GM23338 (cell line): Measurements from ENCODE around the gene CHCHD6. TPM values are rescaled to one million over a fixed set of nuclear protein-coding genes. Genes with fewer than 3 reads are reported as not detected.

Experiments
- ATAC-seq: fragments of 200-7000 bp; cut with Tn5 transposase; 3 replicates; pipeline ENCODE4 v1.9.1; 2020
- DNase-seq: peaks from one replicate; pipeline ENCODE4 v3.0.0-alpha.2; 2015; ENCODE audit warnings: low spot score
- H2AFZ ChIP-seq: fragments of 200-600 bp; sonication (generic); 2 replicates; pipeline ENCODE4 v1.8.0; 2016; ENCODE audit warnings: antibody characterized with exemption, mild to moderate bottlenecking, moderate library complexity
- H3F3A ChIP-seq: fragments of 200-600 bp; sonication (generic); replicated peaks from 2 replicates; pipeline ENCODE4 v1.8.0; 2017; ENCODE audit warnings: antibody characterized with exemption, mixed run types, low read depth
- H3K27ac ChIP-seq: fragments of 200-600 bp; sonication (generic); 2 replicates; pipeline ENCODE4 v1.6.1; 2016; ENCODE audit warnings: low read depth
- H3K27me3 ChIP-seq: fragments of 200-600 bp; sonication (generic); 2 replicates; pipeline ENCODE4 v1.8.0; 2016; ENCODE audit warnings: mild to moderate bottlenecking, mixed run types, moderate library complexity; ENCODE audit not compliant: insufficient read depth
- H3K36me3 ChIP-seq: fragments of 200-600 bp; sonication (generic); 2 replicates; pipeline ENCODE4 v1.8.0; 2016; ENCODE audit warnings: mild to moderate bottlenecking; ENCODE audit not compliant: insufficient read depth
- H3K4me1 ChIP-seq: fragments of 200-600 bp; sonication (generic); 2 replicates; pipeline ENCODE4 v1.8.0; 2016; ENCODE audit warnings: mild to moderate bottlenecking, moderate library complexity; ENCODE audit not compliant: insufficient read depth
- H3K4me2 ChIP-seq: fragments of 200-600 bp; sonication (generic); 2 replicates; pipeline ENCODE4 v1.7.1; 2017; ENCODE audit warnings: mixed run types
- H3K4me3 ChIP-seq: fragments of 200-600 bp; sonication (generic); 2 replicates; pipeline ENCODE4 v1.6.1; 2016; ENCODE audit warnings: mixed run types
- H3K79me2 ChIP-seq: fragments of 200-600 bp; sonication (generic); replicated peaks from 2 replicates; pipeline ENCODE4 v1.8.0; 2017; ENCODE audit warnings: mild to moderate bottlenecking; ENCODE audit not compliant: insufficient read depth
- H3K9me2 ChIP-seq: fragments of 200-600 bp; sonication (generic); 2 replicates; pipeline ENCODE4 v1.8.0; 2017; ENCODE audit not compliant: insufficient read depth
- H4K20me1 ChIP-seq: fragments of 200-600 bp; sonication (generic); replicated peaks from 2 replicates; pipeline ENCODE4 v1.8.0; 2017; ENCODE audit warnings: mild to moderate bottlenecking; ENCODE audit not compliant: insufficient read depth
- H3K27ac Mint-ChIP-seq: 2 replicates; pipeline ENCODE4 v1.8.0; 2020; ENCODE audit warnings: inconsistent platforms, mild to moderate bottlenecking, moderate library complexity, mixed read lengths
- H3K27me3 Mint-ChIP-seq: 3 replicates; pipeline ENCODE4 v1.8.0; 2022; ENCODE audit warnings: low read depth, mild to moderate bottlenecking, moderate library complexity, mixed read lengths, inconsistent platforms; ENCODE audit not compliant: insufficient read depth, poor library complexity
- H3K36me3 Mint-ChIP-seq: 3 replicates; pipeline ENCODE4 v1.8.0; 2021; ENCODE audit warnings: low read depth, mild to moderate bottlenecking, inconsistent platforms, moderate library complexity, mixed read lengths
- H3K4me1 Mint-ChIP-seq: 3 replicates; pipeline ENCODE4 v1.8.0; 2020; ENCODE audit warnings: mild to moderate bottlenecking, inconsistent platforms, mixed read lengths
- H3K4me3 Mint-ChIP-seq: 3 replicates; pipeline ENCODE4 v1.8.0; 2021; ENCODE audit warnings: moderate library complexity, mild to moderate bottlenecking, inconsistent platforms, mixed read lengths
- H3K9me3 Mint-ChIP-seq: 3 replicates; pipeline ENCODE4 v1.8.0; 2020; ENCODE audit warnings: moderate library complexity, mild to moderate bottlenecking, inconsistent platforms, mixed read lengths
- CREB1 ChIP-seq: fragments of 250-450 bp; sonication (Bioruptor Pico); IDR thresholded peaks from 2 replicates; pipeline ENCODE4 v1.5.0; 2020; ENCODE audit warnings: low read depth, mild to moderate bottlenecking, moderate library complexity
- CTCF ChIP-seq, 2 experiments: fragments of 200-600 bp in 1 of 2; sonication (generic) in 1 of 2; conservative IDR thresholded peaks; 2 replicates each; pipeline versions ENCODE4 v1.5.1 to v1.6.1; 2016 to 2017; ENCODE audit warnings: antibody characterized with exemption in 2 of 2, low read depth in 2 of 2, mild to moderate bottlenecking in 2 of 2, moderate library complexity in 1 of 2
- ETS1 ChIP-seq: IDR thresholded peaks from 2 replicates; pipeline ENCODE4 v1.6.1; 2016; ENCODE audit warnings: antibody characterized with exemption
- EZH2phosphoT487 ChIP-seq: fragments of 200-600 bp; sonication (generic); IDR thresholded peaks from one replicate; pipeline ENCODE4 v1.8.1; 2018; ENCODE audit warnings: antibody characterized with exemption; ENCODE audit not compliant: unreplicated experiment
- NANOG ChIP-seq: IDR thresholded peaks from 2 replicates; pipeline ENCODE4 v1.6.1; 2016; ENCODE audit warnings: antibody characterized with exemption, borderline replicate concordance
- POLR2AphosphoS5 ChIP-seq: IDR thresholded peaks from 2 replicates; pipeline ENCODE4 v1.6.1; 2016; ENCODE audit warnings: antibody characterized with exemption, low read depth
- STAT1 ChIP-seq: IDR thresholded peaks from one replicate; pipeline ENCODE4 v1.6.1; 2016; ENCODE audit warnings: antibody characterized with exemption; ENCODE audit not compliant: unreplicated experiment
- ZNF114 ChIP-seq: fragments of 250-450 bp; sonication (Bioruptor Pico); IDR thresholded peaks from 2 replicates; pipeline ENCODE4 v1.5.0; 2020; ENCODE audit warnings: mild to moderate bottlenecking, moderate library complexity
- ZNF331 ChIP-seq: fragments of 250-450 bp; sonication (Bioruptor Pico); IDR thresholded peaks from 2 replicates; pipeline ENCODE4 v1.5.0; 2020; ENCODE audit warnings: low read depth, mild to moderate bottlenecking, moderate library complexity
- ZNF462 ChIP-seq: fragments of 250-450 bp; sonication (Bioruptor Pico); IDR thresholded peaks from 2 replicates; pipeline ENCODE4 v1.5.0; 2020; ENCODE audit warnings: mild to moderate bottlenecking, moderate library complexity
- polyA plus RNA-seq: library from polyadenylated mRNA; unstranded; fragments of >200 nt; fragmentation: Nextera tagmentation; extraction: Ambion mirVana; gene quantifications from 2 replicates; pipeline ENCODE4 v1.2.1, GENCODE V29; 2016
- total RNA-seq: library from RNA; depleted of rRNA; stranded (reverse); fragments of >200 nt; shearing (Covaris generic); gene quantifications from 2 replicates; pipeline ENCODE4 v1.2.3, GENCODE V29; 2014

The CHCHD6 gene
- total and polyA plus RNA-seq, 2 experiments from 2014 or later, result 28.8 to 43.0 TPM

GRCh38 chr3:126672340-126672739, 31.7 kb upstream of the CHCHD6 start:
- no peak for DNase-seq
- H3F3A ChIP-seq, result no peaks in the 10 kb centered on the region
- H4K20me1 ChIP-seq, result no peaks in the 10 kb centered on the region
- Mint-ChIP-seq H3K27ac (no peak overlapping the region), H3K4me1 (peaks cover 3% of the 10 kb centered on the region; the same call in 2 of the 3 replicates), H3K9me3 (no peaks in the 10 kb centered on the region; the same call in 2 of the 3 replicates), H3K36me3 (no peaks in the 10 kb centered on the region), H3K4me3 (no peak overlapping the region), H3K27me3 (peaks cover 5% of the 10 kb centered on the region)
- no peak overlapping the region for H3K4me3 ChIP-seq
- no peaks in the 10 kb centered on the region for H3K36me3 ChIP-seq
- no peak overlapping the region for H3K4me2 ChIP-seq
- H3K4me1 ChIP-seq, result no peaks in the 10 kb centered on the region
- no peak overlapping the region for H2AFZ ChIP-seq
- ATAC-seq, result no peak
- no peak for TF ChIP-seq ZNF331 (CRISPR knock-in tag)
- H3K9me2 ChIP-seq, result no peaks in the 10 kb centered on the region
- no peak overlapping the region for H3K27ac ChIP-seq
- H3K79me2 ChIP-seq, result no peaks in the 10 kb centered on the region
- no peaks in the 10 kb centered on the region for H3K27me3 ChIP-seq

- no peak overlapping the region for H3K27ac ChIP-seq
- H3K36me3 ChIP-seq, result no peaks in the 10 kb centered on the region
- peaks cover 5% of the 10 kb centered on the region for H3K27me3 Mint-ChIP-seq
- TF ChIP-seq EZH2phosphoT487 (no peak), ZNF462 (CRISPR knock-in tag) (no peak), ZNF331 (CRISPR knock-in tag) (no peak), STAT1 (no peak), POLR2AphosphoS5 (no peak), CREB1 (CRISPR knock-in tag) (no peak), CTCF (conservative IDR thresholded peaks at IDR 0.05; ENCODE audit: low read depth in 2 of 2) (no peak), NANOG (no peak), ETS1 (no peak), ZNF114 (CRISPR knock-in tag) (no peak)
Observed at GRCh38 chr3:126672741-126673140, 31.3 kb upstream of the CHCHD6 start.

More at GRCh38 chr3:126672741-126673140, 31.3 kb upstream of the CHCHD6 start:
- no peak overlapping the region for H3K27ac Mint-ChIP-seq
- no peaks in the 10 kb centered on the region; the same call in 2 of the 3 replicates for H3K9me3 Mint-ChIP-seq
- Histone ChIP-seq H3K79me2 (no peaks in the 10 kb centered on the region), H4K20me1 (no peaks in the 10 kb centered on the region), H3F3A (no peaks in the 10 kb centered on the region), H2AFZ (no peak overlapping the region), H3K4me3 (no peak overlapping the region), H3K27me3 (no peaks in the 10 kb centered on the region), H3K4me2 (no peak overlapping the region), H3K9me2 (no peaks in the 10 kb centered on the region), H3K4me1 (no peaks in the 10 kb centered on the region)
- H3K4me1 Mint-ChIP-seq, result peaks cover 3% of the 10 kb centered on the region; the same call in 2 of the 3 replicates
- no peak overlapping the region for H3K4me3 Mint-ChIP-seq
- no peak for ATAC-seq
- DNase-seq, result no peak
- H3K36me3 Mint-ChIP-seq, result no peaks in the 10 kb centered on the region
